Stomach (tissue), 4 donors: ENCODE results near the gene HRH1.

Experiments
- EP300 ChIP-seq: sonication (generic); formaldehyde crosslinking; IDR thresholded peaks from one replicate; pipeline ENCODE4 v1.6.1; 2017; ENCODE audit warnings: antibody characterized with exemption
- POLR2A ChIP-seq, 4 donors: fragments of 450-650 bp; IDR thresholded peaks; one replicate each; pipeline ENCODE4 v1.6.1; 2016; ENCODE audit warnings: antibody characterized with exemption in 4 of 4, control low read depth in 2 of 4, mild to moderate bottlenecking in 1 of 4, moderate library complexity in 1 of 4
- POLR2AphosphoS5 ChIP-seq, 3 donors: sonication (generic); formaldehyde crosslinking; IDR thresholded peaks; one replicate each; pipeline ENCODE4 v1.6.1; 2016; ENCODE audit warnings: antibody characterized with exemption in 3 of 3
- TF ChIP-seq, protein P1 (sequence below), 7 experiments: fragments of 450-650 bp in 4 of 7; fragments of 200-600 bp in 3 of 7; sonication (generic) in 3 of 7; IDR thresholded peaks; one replicate each; pipeline ENCODE4 v1.5.1; 2016 to 2019; ENCODE audit warnings: antibody characterized with exemption in 7 of 7, control low read depth in 2 of 7, mild to moderate bottlenecking in 1 of 7

DNA sequence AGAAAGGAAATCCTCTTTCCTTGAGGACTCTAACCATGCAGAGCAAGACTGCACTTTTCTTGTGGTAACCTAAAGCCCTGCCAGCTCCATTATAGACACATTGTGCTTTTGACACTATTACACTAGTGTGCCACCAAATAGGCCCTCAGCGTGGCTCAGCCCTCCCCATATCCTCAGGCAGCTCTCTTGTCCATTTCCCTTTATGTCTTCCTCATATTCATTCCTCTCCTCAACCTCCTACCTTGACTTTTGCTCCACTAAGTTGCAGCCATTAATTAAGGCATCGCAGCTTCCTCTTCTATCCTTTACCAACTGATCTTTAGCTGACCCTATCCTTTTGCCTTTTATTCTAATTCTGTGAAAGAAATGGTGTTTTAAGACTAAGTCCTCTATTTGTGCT is 121.6 kb downstream of the HRH1 start:
- TF ChIP-seq, protein P1, sequence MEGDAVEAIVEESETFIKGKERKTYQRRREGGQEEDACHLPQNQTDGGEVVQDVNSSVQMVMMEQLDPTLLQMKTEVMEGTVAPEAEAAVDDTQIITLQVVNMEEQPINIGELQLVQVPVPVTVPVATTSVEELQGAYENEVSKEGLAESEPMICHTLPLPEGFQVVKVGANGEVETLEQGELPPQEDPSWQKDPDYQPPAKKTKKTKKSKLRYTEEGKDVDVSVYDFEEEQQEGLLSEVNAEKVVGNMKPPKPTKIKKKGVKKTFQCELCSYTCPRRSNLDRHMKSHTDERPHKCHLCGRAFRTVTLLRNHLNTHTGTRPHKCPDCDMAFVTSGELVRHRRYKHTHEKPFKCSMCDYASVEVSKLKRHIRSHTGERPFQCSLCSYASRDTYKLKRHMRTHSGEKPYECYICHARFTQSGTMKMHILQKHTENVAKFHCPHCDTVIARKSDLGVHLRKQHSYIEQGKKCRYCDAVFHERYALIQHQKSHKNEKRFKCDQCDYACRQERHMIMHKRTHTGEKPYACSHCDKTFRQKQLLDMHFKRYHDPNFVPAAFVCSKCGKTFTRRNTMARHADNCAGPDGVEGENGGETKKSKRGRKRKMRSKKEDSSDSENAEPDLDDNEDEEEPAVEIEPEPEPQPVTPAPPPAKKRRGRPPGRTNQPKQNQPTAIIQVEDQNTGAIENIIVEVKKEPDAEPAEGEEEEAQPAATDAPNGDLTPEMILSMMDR (IDR thresholded peaks at IDR 0.05): no peak
- TF ChIP-seq EP300 (no peak), POLR2A (IDR thresholded peaks at IDR 0.05) (no peak), POLR2AphosphoS5 (IDR thresholded peaks at IDR 0.05) (no peak)
